ENCODE measurements around the gene SARS2. TPM values are rescaled to one million over a fixed set of nuclear protein-coding genes. Genes with fewer than 3 reads are reported as not detected.
"Not testable (repeated sequence)": the region's sequence is repeated elsewhere in the genome, so short reads cannot be mapped to it uniquely, and the experiment has no call there.

SARS2 gene
- total and polyA plus RNA-seq, 4 donors, result 15.9 to 19.2 (median 17.1) TPM

GRCh38 chr19:38970664-38971532 lies 40.3 kb upstream of the SARS2 start:
- WGBS, result 75% methylated on average over 12 of the region's 12 CpGs
- TF ChIP-seq, protein P1, sequence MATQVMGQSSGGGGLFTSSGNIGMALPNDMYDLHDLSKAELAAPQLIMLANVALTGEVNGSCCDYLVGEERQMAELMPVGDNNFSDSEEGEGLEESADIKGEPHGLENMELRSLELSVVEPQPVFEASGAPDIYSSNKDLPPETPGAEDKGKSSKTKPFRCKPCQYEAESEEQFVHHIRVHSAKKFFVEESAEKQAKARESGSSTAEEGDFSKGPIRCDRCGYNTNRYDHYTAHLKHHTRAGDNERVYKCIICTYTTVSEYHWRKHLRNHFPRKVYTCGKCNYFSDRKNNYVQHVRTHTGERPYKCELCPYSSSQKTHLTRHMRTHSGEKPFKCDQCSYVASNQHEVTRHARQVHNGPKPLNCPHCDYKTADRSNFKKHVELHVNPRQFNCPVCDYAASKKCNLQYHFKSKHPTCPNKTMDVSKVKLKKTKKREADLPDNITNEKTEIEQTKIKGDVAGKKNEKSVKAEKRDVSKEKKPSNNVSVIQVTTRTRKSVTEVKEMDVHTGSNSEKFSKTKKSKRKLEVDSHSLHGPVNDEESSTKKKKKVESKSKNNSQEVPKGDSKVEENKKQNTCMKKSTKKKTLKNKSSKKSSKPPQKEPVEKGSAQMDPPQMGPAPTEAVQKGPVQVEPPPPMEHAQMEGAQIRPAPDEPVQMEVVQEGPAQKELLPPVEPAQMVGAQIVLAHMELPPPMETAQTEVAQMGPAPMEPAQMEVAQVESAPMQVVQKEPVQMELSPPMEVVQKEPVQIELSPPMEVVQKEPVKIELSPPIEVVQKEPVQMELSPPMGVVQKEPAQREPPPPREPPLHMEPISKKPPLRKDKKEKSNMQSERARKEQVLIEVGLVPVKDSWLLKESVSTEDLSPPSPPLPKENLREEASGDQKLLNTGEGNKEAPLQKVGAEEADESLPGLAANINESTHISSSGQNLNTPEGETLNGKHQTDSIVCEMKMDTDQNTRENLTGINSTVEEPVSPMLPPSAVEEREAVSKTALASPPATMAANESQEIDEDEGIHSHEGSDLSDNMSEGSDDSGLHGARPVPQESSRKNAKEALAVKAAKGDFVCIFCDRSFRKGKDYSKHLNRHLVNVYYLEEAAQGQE (IDR thresholded peaks at IDR 0.05), result no peak
- TF ChIP-seq, protein P2, sequence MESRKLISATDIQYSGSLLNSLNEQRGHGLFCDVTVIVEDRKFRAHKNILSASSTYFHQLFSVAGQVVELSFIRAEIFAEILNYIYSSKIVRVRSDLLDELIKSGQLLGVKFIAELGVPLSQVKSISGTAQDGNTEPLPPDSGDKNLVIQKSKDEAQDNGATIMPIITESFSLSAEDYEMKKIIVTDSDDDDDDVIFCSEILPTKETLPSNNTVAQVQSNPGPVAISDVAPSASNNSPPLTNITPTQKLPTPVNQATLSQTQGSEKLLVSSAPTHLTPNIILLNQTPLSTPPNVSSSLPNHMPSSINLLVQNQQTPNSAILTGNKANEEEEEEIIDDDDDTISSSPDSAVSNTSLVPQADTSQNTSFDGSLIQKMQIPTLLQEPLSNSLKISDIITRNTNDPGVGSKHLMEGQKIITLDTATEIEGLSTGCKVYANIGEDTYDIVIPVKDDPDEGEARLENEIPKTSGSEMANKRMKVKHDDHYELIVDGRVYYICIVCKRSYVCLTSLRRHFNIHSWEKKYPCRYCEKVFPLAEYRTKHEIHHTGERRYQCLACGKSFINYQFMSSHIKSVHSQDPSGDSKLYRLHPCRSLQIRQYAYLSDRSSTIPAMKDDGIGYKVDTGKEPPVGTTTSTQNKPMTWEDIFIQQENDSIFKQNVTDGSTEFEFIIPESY (IDR thresholded peaks at IDR 0.05), result no peak
- no peak for TF ChIP-seq SP1 (IDR thresholded peaks at IDR 0.05)
- no peak for TF ChIP-seq GABPA (IDR thresholded peaks at IDR 0.05 in 1 of 2, conservative IDR thresholded peaks at IDR 0.05 in 1 of 2)
- TF ChIP-seq YY1 (IDR thresholded peaks at IDR 0.05), result no peak
- no peak for TF ChIP-seq JUND (IDR thresholded peaks at IDR 0.05)
- no peak for TF ChIP-seq CTCF (IDR thresholded peaks at IDR 0.05; ENCODE audit: low read depth, low read length, missing input control)
- Histone ChIP-seq H3K9me3 (ENCODE audit: control insufficient read depth in 4 of 4, low read length in 3 of 4) (no peaks in the 10 kb centered on the region), H3K36me3 (ENCODE audit: control insufficient read depth in 4 of 4, insufficient read depth in 3 of 4, low read depth in 1 of 4, low read length in 3 of 4) (peaks cover 1 to 4% (median 3%) of the 10 kb centered on the region in 4 donors), H3K4me3 (ENCODE audit: low read depth in 1 of 3, low read length in 3 of 3) (no peak overlapping the region), H3K27ac (ENCODE audit: low read depth in 1 of 2, low read length in 2 of 2) (peak overlapping the region in 1 of 2 donors; percentile 38), H3K4me1 (ENCODE audit: control insufficient read depth in 4 of 4, insufficient read depth in 4 of 4, low read length in 3 of 4) (peaks cover 0 to 11% (median 4%) of the 10 kb centered on the region in 4 donors), H3K9ac (ENCODE audit: low read depth in 1 of 2, low read length in 2 of 2) (no peak overlapping the region), H3K27me3 (ENCODE audit: control insufficient read depth in 4 of 4, insufficient read depth in 4 of 4, low read length in 3 of 4) (no peaks in the 10 kb centered on the region)
- DNase-seq (ENCODE audit: low spot score), result no peak

DNA sequence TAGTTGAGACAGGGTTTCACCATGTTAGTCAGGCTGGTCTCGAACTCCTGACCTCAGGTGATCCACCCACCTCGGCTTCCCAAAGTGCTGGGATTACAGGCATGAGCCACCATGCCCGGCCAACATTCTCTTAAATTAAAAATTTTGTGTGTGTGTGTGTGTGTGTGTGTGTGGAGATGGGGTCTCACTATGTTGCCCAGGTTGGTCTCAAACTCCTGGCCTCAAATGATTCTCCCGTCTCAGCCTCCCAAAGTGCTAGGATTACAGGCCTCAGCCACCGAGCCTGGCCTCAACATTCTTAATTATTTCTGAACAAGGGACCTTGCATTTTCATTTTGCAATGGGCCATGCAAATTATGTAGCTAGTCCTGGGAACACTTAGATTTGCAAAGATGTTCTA lies 35.6 kb upstream of the SARS2 start:
- not testable (repeated sequence) for H3K27ac ChIP-seq (ENCODE audit: low read depth in 1 of 2, low read length in 2 of 2); DNase-seq (ENCODE audit: low spot score); H3K4me1 ChIP-seq (ENCODE audit: control insufficient read depth in 4 of 4, insufficient read depth in 4 of 4, low read length in 3 of 4); H3K36me3 ChIP-seq (ENCODE audit: control insufficient read depth in 4 of 4, insufficient read depth in 3 of 4, low read depth in 1 of 4, low read length in 3 of 4); H3K9ac ChIP-seq (ENCODE audit: low read depth in 1 of 2, low read length in 2 of 2); H3K9me3 ChIP-seq (ENCODE audit: control insufficient read depth in 4 of 4, low read length in 3 of 4); H3K27me3 ChIP-seq (ENCODE audit: control insufficient read depth in 4 of 4, insufficient read depth in 4 of 4, low read length in 3 of 4); H3K4me3 ChIP-seq (ENCODE audit: low read depth in 1 of 3, low read length in 3 of 3)
- WGBS, result 95% methylated on average over 5 of the region's 5 CpGs

DNA sequence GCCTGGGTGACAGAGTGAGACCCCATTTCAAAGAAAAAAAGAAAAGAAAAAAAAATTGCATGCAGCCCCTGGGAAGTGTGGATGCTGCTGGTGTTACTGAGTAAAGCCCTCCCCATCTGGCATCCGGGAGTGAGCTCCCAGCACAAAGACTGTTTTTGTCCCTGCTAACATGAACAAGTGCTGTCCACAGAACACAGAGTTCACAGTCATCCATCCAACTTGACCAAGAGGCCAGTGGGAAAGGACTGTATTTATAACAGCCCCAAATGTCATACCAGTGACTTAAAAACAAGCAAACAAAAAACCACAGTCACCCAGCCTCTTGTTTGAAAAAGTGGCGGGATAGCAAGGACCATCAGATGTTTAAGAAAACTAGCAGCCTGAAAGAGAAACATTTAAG lies 34.2 kb upstream of the SARS2 start:
- peaks cover 4 to 6% (median 5%) of the 10 kb centered on the region in 4 donors for H3K36me3 ChIP-seq (ENCODE audit: control insufficient read depth in 4 of 4, insufficient read depth in 3 of 4, low read depth in 1 of 4, low read length in 3 of 4)
- DNase-seq (ENCODE audit: low spot score), result no peak
- no peak for TF ChIP-seq RXRA (IDR thresholded peaks at IDR 0.05)
- TF ChIP-seq YY1 (IDR thresholded peaks at IDR 0.05), result no peak
- no peak for TF ChIP-seq NR2F2 (IDR thresholded peaks at IDR 0.05)
- no peak for TF ChIP-seq HNF4A (conservative IDR thresholded peaks at IDR 0.05)
- TF ChIP-seq SP1 (IDR thresholded peaks at IDR 0.05), result no peak
- no peak for TF ChIP-seq CTCF (IDR thresholded peaks at IDR 0.05; ENCODE audit: low read depth, low read length, missing input control)
- TF ChIP-seq, protein P2 (IDR thresholded peaks at IDR 0.05), result no peak
- TF ChIP-seq EGR1 (IDR thresholded peaks at IDR 0.05; ENCODE audit: low read depth in 2 of 2), result no peak

More for the DNA sequence above, 34.2 kb upstream of the SARS2 start:
- Histone ChIP-seq H3K27ac (ENCODE audit: low read depth in 1 of 2, low read length in 2 of 2) (no peak overlapping the region), H3K4me3 (ENCODE audit: low read depth in 1 of 3, low read length in 3 of 3) (no peak overlapping the region), H3K27me3 (ENCODE audit: control insufficient read depth in 4 of 4, insufficient read depth in 4 of 4, low read length in 3 of 4) (no peaks in the 10 kb centered on the region), H3K9ac (ENCODE audit: low read depth in 1 of 2, low read length in 2 of 2) (no peak overlapping the region), H3K9me3 (ENCODE audit: control insufficient read depth in 4 of 4, low read length in 3 of 4) (no peaks in the 10 kb centered on the region), H3K4me1 (ENCODE audit: control insufficient read depth in 4 of 4, insufficient read depth in 4 of 4, low read length in 3 of 4) (peaks cover 0 to 4% (median 2%) of the 10 kb centered on the region in 4 donors)
- WGBS, result 90% methylated on average over 2 of the region's 2 CpGs
